Muscle of back (tissue), 11 donors: Measurements from ENCODE around the gene FAM124B. TPM values are rescaled to one million over a fixed set of nuclear protein-coding genes. Genes with fewer than 3 reads are reported as not detected.
"Not testable (repeated sequence)": the region's sequence is repeated elsewhere in the genome, so short reads cannot be mapped to it uniquely, and the experiment has no call there.

Experiments
- DNase-seq, 3 donors: peaks; one replicate each; pipeline versions ENCODE4 v3.0.0 to v3.0.0-alpha.2; 2013
- polyA plus RNA-seq, 10 donors: library from polyadenylated mRNA; unstranded; fragments of 120-200 nt; gene quantifications; one replicate each; pipeline ENCODE4 v1.2.1, GENCODE V29; 2013; ENCODE audit not compliant: insufficient read length in 10 of 10

Gene FAM124B
- polyA plus RNA-seq, 10 donors, result 5.2 to 10.2 (median 7.9) TPM

DNA sequence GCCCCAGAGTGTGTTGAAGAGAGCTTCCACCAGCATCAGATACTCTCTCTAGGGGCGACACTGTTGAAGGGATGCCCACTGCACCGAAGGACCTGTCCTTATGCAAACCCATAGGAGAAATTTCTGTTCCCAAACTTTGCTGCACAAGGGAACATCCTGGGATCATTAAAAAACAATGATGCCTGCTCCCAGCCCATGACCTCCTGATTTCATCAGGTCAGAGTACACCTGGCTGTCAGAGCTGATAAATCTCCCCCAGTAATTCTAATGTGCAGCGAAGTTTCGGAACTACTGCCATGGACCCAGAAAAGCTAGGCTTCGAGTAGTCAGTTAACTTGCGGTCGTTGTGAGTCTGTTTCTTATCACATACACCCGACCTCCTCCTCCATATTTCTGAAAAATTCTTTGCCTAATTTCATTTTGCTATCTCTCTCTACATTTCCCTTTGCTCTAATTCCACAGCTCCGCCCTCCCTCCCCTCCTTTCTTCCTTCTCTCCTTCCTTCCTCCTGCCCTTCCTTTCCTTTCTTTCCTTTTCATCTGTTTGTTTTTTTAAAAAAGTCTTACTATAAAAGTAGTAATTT, 18.8 kb downstream of the FAM124B start:
- no peak for DNase-seq

GRCh38 chr2:224382280-224382647, 19.6 kb downstream of the FAM124B start:
- DNase-seq, result not testable (repeated sequence)

DNA sequence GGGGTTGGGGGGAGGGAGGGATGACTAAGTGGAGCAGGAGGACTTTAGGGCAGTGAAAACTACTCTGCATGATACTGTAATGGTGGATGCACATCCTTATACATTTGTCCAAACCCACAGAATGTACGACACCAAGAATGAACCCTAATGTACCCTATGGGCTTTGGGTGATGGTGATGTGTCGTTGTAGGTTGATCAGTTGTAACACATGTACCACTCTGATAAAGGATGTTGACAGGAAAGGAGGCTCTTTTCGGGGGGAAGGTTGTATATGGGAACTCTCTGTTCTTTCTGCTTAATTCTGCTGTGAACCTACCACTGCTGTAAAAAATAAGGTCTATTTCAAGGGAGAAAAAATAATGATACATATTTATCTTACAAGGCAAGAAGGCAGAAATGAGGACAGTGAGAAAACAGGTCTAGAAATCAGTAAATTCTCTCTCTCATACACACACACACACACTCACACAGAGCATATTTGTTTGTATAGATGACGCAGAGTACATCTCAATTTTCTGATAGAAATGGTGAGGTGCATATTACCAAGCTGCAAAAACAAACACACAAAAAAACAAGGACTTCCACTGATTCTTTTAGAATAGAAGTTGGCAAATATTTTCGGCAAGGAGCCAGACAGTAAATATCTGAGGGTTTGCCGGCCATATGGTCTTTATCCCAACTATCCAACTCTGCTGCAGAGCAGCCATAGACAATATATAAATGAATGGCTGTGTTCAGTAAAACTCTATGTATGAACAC, 20.2 kb downstream of the FAM124B start:
- DNase-seq, result no peak

- no peak for DNase-seq
Observed at GRCh38 chr2:224379986-224380385, 21.9 kb downstream of the FAM124B start.

DNA sequence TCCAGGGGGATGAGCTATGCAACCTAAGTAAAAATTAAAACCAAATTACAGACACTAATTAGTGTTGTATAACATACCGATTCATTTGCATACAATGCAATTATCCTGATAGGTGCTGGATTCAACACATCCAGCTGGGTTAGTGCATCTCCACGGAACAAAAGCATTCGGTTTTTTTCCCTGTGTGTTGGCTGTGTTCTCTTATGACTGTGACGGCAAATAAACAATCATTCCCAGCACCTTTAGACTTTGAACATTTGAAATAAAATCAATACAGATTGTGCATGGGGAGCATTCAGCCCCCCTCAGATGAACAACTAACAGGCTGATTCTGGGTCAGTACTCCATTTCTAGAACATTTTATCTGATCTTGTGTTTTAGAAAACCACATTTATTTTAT, 22.7 kb downstream of the FAM124B start:
- no peak for DNase-seq

DNA sequence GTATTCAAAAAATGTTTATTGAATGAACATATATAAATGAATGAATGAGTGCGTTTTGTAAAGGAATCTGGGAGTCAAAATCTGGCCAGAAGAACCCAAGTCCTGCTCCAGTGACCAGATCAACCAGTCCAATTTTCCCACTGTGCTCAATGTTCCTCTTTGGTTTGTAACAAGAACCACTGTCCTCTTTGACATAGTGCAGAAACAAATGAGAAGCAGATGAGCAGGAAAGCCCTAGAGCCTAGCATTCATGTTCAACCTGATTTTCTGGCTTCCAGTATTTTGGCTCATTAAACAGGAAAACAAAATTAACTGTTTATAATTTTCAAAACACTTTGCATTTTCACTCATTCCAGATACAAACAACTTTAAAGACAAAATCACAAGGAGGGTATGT, 23.2 kb downstream of the FAM124B start:
- DNase-seq, result no peak

- DNase-seq, result no peak
Observed at GRCh38 chr2:224377751-224378700, 23.9 kb downstream of the FAM124B start.

- no peak for DNase-seq
Observed at GRCh38 chr2:224372641-224373040, 29.3 kb downstream of the FAM124B start.

DNA sequence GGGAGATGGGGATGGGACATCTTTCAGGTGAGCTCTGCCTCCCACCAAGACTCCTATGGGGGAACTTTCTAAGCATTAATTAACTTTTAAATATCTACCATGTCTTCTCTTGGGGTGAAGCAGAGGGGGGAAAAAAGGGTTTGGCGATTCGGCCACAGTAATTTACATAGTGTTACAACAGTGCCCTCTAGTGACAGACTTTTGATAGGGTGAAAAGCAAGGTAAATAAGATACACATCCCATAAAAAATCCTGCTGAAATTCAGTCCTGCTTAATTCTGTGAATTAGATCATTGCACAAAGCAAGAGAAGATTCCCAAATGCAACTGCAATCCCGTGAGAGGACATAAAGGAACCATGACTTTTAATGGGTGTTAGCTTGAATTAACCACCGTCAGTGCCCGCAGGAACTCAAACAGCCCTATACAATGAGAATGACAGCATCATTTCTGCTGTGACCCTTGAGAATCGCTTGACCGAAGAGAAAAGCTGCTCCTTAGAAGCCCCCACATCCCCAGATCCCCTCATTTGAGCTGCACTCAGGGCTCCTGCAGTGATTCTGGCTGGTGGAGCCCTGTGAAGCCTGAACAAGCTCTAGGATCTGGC, 32.8 kb downstream of the FAM124B start:
- no peak for DNase-seq

- DNase-seq, result peak in 2 of 3 donors; percentile 36 to 70
Observed at GRCh38 chr2:224366267-224366844, 35.6 kb downstream of the FAM124B start.

DNA sequence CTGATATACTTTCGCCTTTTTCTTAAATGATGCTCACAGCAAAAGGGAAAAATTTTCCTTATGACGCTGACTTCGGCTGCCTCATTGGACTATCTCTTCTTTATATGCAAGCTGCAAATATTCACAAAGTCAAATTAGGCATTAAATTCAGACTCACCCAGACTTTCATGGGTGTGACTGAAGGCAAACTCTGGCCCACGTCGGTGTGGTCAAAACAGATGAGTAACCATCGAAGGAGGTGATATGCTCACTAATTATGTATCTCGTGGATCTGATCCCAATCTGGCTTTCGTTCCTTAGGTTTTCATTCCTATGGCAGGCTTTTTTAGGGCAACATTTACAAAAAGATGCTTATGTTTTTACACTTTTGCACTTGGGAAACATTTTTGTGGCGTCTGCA, 36.6 kb downstream of the FAM124B start:
- no peak for DNase-seq

DNA sequence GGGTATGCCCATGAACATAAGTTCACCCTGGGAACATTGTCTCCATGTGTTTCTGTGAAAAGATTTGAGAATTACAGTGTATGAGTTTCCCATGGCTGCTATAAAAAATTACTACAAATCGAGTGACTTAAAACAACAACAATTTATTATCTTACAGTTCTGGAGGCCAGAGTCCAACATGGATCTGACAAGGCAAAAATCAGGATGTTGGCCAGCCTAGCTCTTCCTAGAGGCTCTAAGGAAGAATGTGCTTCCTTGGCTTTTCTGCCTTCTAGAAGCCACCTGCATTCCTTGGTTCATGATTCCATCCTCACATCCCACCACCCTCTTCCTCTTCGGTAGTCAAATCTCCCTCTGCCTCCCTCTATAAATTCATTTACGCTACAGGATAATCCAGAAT, 38.6 kb downstream of the FAM124B start:
- no peak for DNase-seq

GRCh38 chr2:224362094-224362493, 39.8 kb downstream of the FAM124B start:
- no peak for DNase-seq

DNA sequence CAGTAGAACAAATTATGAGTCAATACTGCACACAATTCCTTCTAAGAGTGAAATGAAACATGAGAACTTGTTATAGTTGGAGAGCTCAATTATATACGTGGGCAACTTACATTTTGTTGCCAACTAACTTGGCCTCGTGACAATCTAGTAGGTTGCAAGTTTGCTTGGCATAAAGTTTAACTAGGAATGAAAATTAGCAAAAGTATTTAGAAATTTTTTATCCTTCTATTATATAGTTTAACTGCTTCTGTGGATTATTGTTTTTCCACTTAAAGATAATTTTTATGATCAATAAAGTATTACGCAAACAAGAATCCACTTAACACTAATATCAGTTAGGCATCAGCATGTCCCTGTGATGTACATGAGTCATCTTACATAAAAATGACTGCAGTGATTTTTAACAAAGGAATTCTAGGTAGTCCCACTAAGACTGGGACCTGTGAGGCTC, 41.1 kb downstream of the FAM124B start:
- DNase-seq, result no peak

DNA sequence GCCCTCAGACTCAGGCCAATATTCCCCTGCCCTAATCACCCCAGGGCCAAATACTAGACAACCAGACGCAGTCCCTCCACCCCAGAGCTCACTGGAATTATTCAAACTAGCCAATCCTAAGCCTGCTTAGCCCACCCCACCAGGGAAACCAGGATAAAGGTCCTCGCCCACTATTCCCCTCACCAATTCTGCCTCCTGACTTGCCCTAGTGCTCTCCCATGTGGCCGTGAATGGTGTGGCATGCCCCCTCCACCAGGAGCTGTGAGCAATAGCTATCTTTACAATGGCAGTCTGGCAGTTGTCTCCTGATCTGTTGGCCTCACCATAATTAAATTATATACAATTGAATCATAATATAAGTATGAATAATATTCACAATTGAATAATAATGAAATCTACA, 42.3 kb downstream of the FAM124B start:
- DNase-seq, result no peak

DNA sequence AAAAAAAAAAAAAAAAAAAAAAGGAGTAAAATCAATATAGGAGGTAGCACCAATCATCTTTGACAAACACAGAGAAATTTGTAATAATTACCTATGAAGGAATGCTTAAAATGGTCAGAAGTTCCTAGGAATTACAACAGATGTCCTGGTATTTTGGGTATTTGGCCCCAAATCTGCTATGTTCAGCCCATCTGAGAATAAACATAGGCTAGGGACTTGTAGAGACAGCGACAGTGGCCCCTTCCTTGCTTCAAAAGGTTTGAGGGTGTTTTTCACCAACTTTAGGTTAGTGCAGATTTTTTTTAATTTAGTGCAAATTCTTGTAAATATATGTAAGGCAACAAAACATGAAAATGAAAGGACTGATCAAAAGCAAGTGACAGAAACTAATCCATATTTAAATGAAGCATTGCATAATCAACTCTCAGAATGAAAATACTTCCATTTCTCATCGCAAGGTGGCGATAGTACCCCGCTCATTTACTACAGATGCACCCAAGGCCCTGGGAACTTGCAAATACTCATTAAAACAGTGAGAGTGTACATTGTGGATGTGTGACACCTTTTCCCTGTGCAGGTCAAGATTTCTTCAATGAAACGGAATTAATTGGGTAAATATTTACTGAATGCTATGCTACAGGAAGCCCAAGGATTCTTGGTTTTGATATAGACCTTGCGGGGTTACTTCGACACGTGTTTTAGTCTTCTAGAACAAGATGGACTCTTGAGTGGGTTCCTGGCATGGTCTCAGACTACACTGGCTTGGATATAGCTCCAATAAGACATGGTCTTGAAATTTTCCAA, 44.6 kb downstream of the FAM124B start:
- DNase-seq, result peak; percentile 48 to 75 (median 73)

DNA sequence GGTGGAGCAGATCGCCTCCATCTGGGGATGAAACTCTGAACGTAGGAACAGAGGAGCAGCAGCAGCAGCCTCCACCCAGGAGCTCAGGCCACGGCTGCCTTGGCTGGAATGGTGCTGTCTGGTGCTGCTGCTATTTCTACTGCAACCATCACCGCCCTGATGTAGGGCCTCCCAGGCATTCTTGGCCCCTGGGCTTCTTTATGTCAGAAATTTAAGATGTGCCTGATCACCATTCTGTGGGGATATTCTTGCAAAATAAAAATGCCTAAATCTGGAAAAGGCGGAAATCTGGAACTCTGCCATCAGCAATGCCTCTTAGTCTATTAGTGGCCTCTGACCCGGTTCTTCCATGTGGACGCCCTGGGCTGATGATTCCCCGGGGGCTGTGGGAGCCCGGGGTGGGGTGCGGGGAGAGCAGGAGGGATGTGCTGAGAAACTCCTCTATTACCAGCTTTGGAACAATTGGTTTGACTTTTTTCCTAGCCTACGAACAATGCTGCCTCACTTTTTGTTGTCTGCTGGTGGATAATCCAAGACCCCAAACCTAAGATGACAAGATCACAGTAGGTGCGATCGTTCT, 47.2 kb downstream of the FAM124B start:
- DNase-seq, result no peak

GRCh38 chr2:224350703-224351102, 51.2 kb downstream of the FAM124B start:
- no peak for DNase-seq

DNA sequence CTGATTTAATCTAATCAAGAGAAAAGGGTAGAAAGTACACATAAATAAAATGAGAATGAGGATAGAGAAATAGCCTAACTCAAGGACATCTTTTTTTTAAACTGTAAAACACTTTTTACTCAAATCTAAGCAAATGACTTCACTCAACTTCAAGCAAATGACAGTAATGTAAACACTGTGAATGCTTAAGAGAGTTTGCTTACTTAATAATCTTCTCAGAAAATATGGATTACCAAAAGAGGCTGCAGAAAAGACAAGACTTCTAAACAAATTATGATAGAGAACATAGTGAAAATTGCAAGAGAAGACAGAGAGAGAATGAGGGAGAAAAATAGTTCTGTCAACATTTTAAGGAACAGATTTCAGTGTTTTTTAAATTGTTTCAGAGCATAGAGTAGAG, 52.5 kb downstream of the FAM124B start:
- no peak for DNase-seq
